Endothelial cell of umbilical vein (primary cell): ENCODE results near the gene SPATS2L. TPM values are rescaled to one million over a fixed set of nuclear protein-coding genes. Genes with fewer than 3 reads are reported as not detected.

Experiments
- BruUV-seq: library from RNA; stranded (reverse); fragments of 400-500 nt; replicated peaks from 2 replicates; lab custom pipeline; 2021; lab: Mats Ljungman, UMichigan
- CTCF ChIA-PET: fragments of 300-600, 350-600 bp; sonication (Branson Sonifier 250); formaldehyde crosslinking; loops from one replicate; lab custom pipeline; 2021; ENCODE audit warnings: antibody characterized with exemption, inconsistent platforms; lab: Charles Lee
- POLR2A ChIA-PET: fragments of 300-600, 350-600 bp; sonication (Branson Sonifier 250); formaldehyde crosslinking; loops from one replicate; lab custom pipeline; 2021; ENCODE audit warnings: antibody characterized with exemption, inconsistent platforms; lab: Charles Lee
- DNase-seq: peaks from one replicate; pipeline ENCODE4 v3.0.0-alpha.2; 2011; ENCODE audit warnings: low read depth, low spot score
- FAIRE-seq: peaks from 2 replicates; lab custom pipeline; 2011; peaks lifted over from hg19 to GRCh38; lab: Jason Lieb, UNC
- H2AFZ ChIP-seq: 2 replicates; pipeline ENCODE4 v1.6.0; 2012; ENCODE audit warnings: low read depth, low read length, control low read depth, inconsistent platforms
- H3K27ac ChIP-seq: 2 replicates; pipeline ENCODE4 v1.5.1; 2011; ENCODE audit warnings: low read depth, mild to moderate bottlenecking, control low read depth, low read length, moderate library complexity; ENCODE audit not compliant: insufficient read depth
- H3K27me3 ChIP-seq, 2 experiments: 2 replicates each; pipeline versions ENCODE4 v1.6.0 to v1.6.1; 2011; ENCODE audit warnings: low read length in 2 of 2, mixed read lengths in 1 of 2; ENCODE audit not compliant: control insufficient read depth in 2 of 2, insufficient read depth in 2 of 2
- H3K36me3 ChIP-seq, 2 experiments: 2 replicates in 1 of 2; 3 replicates in 1 of 2; pipeline ENCODE4 v1.5.1; 2011; ENCODE audit warnings: low read length in 2 of 2, mild to moderate bottlenecking in 1 of 2, moderate library complexity in 1 of 2; ENCODE audit not compliant: control insufficient read depth in 2 of 2, insufficient read depth in 2 of 2; ENCODE audit errors: extremely low read depth in 1 of 2
- H3K4me1 ChIP-seq: 3 replicates; pipeline ENCODE4 v1.5.1; 2011; ENCODE audit warnings: mild to moderate bottlenecking, low read length; ENCODE audit not compliant: control insufficient read depth, insufficient read depth; ENCODE audit errors: extremely low read depth
- H3K4me2 ChIP-seq: 2 replicates; pipeline ENCODE4 v1.6.1; 2011; ENCODE audit warnings: low read length, control low read depth, mixed read lengths; ENCODE audit not compliant: insufficient read depth
- H3K4me3 ChIP-seq, 3 experiments: fragments of 200-600 bp in 1 of 3; sonication (generic), shearing (Covaris generic) in 1 of 3; replicated peaks in 1 of 3; 2 replicates each; pipeline ENCODE4 v1.5.1; 2011 to 2016; ENCODE audit warnings: control low read depth in 3 of 3, low read length in 3 of 3, mild to moderate bottlenecking in 2 of 3, inconsistent platforms in 1 of 3, low read depth in 1 of 3, moderate library complexity in 1 of 3; ENCODE audit not compliant: insufficient read depth in 1 of 3
- H3K79me2 ChIP-seq: 2 replicates; pipeline ENCODE4 v1.6.0; 2012; ENCODE audit warnings: low read length, inconsistent platforms; ENCODE audit not compliant: control insufficient read depth, insufficient read depth
- H3K9ac ChIP-seq: replicated peaks from 2 replicates; pipeline ENCODE3; 2011; ENCODE audit warnings: low read length, control low read depth; ENCODE audit not compliant: insufficient read depth; ENCODE audit errors: extremely low read depth
- H3K9me1 ChIP-seq: replicated peaks from 3 replicates; pipeline ENCODE4 v1.6.0; 2011; ENCODE audit warnings: mild to moderate bottlenecking, low read length; ENCODE audit not compliant: control insufficient read depth, insufficient read depth; ENCODE audit errors: extremely low read depth
- H3K9me3 ChIP-seq: replicated peaks from 2 replicates; pipeline ENCODE4 v1.5.1; 2012; ENCODE audit warnings: low read length, inconsistent platforms; ENCODE audit not compliant: control insufficient read depth, insufficient read depth
- H4K20me1 ChIP-seq: replicated peaks from 2 replicates; pipeline ENCODE3; 2011; ENCODE audit warnings: mild to moderate bottlenecking, low read length; ENCODE audit not compliant: control insufficient read depth, insufficient read depth; ENCODE audit errors: extremely low read depth
- EZH2 ChIP-seq: IDR thresholded peaks from 2 replicates; pipeline ENCODE4 v1.6.1; 2012; ENCODE audit warnings: borderline replicate concordance, low read depth, mild to moderate bottlenecking, moderate library complexity, low read length, inconsistent platforms; ENCODE audit not compliant: severe bottlenecking
- FOS ChIP-seq: IDR thresholded peaks from 2 replicates; pipeline ENCODE4 v1.6.1; 2011; ENCODE audit warnings: mild to moderate bottlenecking, low read length, moderate library complexity, borderline replicate concordance; ENCODE audit not compliant: insufficient read depth
- GATA2 ChIP-seq: IDR thresholded peaks from 2 replicates; pipeline ENCODE4 v1.7.0; 2011; ENCODE audit warnings: low read depth, mild to moderate bottlenecking, moderate library complexity, mixed read lengths, low read length; ENCODE audit not compliant: insufficient read length, insufficient read depth
- JUN ChIP-seq: IDR thresholded peaks from 2 replicates; pipeline ENCODE4 v1.6.1; 2011; ENCODE audit warnings: borderline replicate concordance, low read depth; ENCODE audit not compliant: insufficient read length, insufficient read depth
- MYC ChIP-seq: IDR thresholded peaks from one replicate; pipeline ENCODE4 v1.6.1; 2011; ENCODE audit warnings: mild to moderate bottlenecking, low read depth, low read length
- POLR2A ChIP-seq: IDR thresholded peaks from 2 replicates; pipeline ENCODE4 v1.6.1; 2012; ENCODE audit warnings: low read depth, mild to moderate bottlenecking, control low read depth, low read length
- POLR2AphosphoS5 ChIP-seq: IDR thresholded peaks from 2 replicates; pipeline ENCODE4 v1.6.1; 2012; ENCODE audit warnings: low read depth, mild to moderate bottlenecking, control low read depth, low read length, moderate library complexity; ENCODE audit not compliant: insufficient read depth
- dilution Hi-C: fragments of 300-500 bp; cut with MboI; formaldehyde crosslinking; loops from one replicate; pipeline ENCODE4 v1.15.0; 2019; ENCODE audit warnings: low sequenced_read_pairs; ENCODE audit not compliant: extremely low pct_ligation_motif_present
- intact Hi-C: fragments of 100-400 bp; cut with micrococcal nuclease; formaldehyde crosslinking; loops from one replicate; pipeline ENCODE4 v1.10.0; 2022
- polyA plus RNA-seq, 4 experiments: library from polyadenylated mRNA; depleted of rRNA in 3 of 4; stranded (reverse) in 3 of 4; unstranded in 1 of 4; fragments of >200 nt; gene quantifications; 2 replicates each; pipeline versions ENCODE4 v1.2.1 to v1.2.3, GENCODE V29; 2011 to 2012; ENCODE audit warnings: missing spikeins in 1 of 4
- total RNA-seq: library from RNA; stranded (reverse); gene quantifications from 2 replicates; pipeline ENCODE4 v1.2.3, GENCODE V29; 2021
- TF ChIP-seq, protein P1 (sequence below), 2 donors: IDR thresholded peaks; 1 replicate in 1 of 2; 2 replicates in 1 of 2; pipeline ENCODE4 v1.5.1; 2011; ENCODE audit warnings: low read length in 2 of 2, mild to moderate bottlenecking in 2 of 2, moderate library complexity in 2 of 2, control low read depth in 1 of 2, inconsistent platforms in 1 of 2, low read depth in 1 of 2; ENCODE audit not compliant: insufficient read depth in 1 of 2; ENCODE audit errors: extremely low read depth in 1 of 2
- TF ChIP-seq, protein P2 (sequence below): IDR thresholded peaks from 2 replicates; pipeline ENCODE4 v1.6.1; 2011; ENCODE audit not compliant: insufficient read depth, insufficient read length

The SPATS2L gene
- total and polyA plus RNA-seq, 2 donors (not counting 3 experiments of a cell fraction or from before 2014, with no cell fraction given) = 29.1 to 72.9 TPM

DNA sequence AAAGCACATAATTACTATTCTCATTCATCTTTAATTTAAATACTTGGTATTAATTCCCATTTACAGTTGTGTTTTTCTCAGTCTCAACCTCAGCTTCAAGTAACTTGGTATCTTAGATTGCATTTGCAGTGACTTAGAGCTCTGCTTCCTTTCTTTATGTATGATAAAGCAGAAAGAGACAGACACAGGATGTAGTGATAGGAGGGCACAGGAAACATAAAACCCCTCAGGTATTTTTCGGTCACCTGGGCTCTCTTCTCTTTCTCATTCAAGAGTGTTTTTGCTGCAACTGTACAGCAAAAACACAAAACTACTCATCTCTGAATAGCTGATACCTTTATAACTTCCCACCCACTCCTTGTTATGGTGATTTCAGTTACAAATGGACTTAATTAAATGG lies 120.3 kb downstream of the SPATS2L start:
- Histone ChIP-seq H3K79me2 (no peaks in the 10 kb centered on the region), H3K4me2 (no peak overlapping the region), H2AFZ (no peak overlapping the region), H3K4me1 (peaks cover 6% of the 10 kb centered on the region), H3K9me1 (no peaks in the 10 kb centered on the region), H3K9me3 (no peaks in the 10 kb centered on the region), H3K36me3 (no peaks in the 10 kb centered on the region), H3K9ac (no peak overlapping the region), H3K27me3 (no peaks in the 10 kb centered on the region), H4K20me1 (no peaks in the 10 kb centered on the region), H3K4me3 (no peak overlapping the region), H3K27ac (no peak overlapping the region)
- intact Hi-C loops (no loop called here), dilution Hi-C loops (no loop called here)
- CTCF ChIA-PET = interaction anchor here (1.4 kb wide), 1 partner anchor 18 kb away, joined by 3 read pairs; no protein-coding TSS in a partner anchor
- TF ChIP-seq POLR2A (no peak), JUN (no peak), GATA2 (no peak), MYC (no peak), FOS (no peak), POLR2AphosphoS5 (no peak), EZH2 (no peak)
- TF ChIP-seq, protein P1, sequence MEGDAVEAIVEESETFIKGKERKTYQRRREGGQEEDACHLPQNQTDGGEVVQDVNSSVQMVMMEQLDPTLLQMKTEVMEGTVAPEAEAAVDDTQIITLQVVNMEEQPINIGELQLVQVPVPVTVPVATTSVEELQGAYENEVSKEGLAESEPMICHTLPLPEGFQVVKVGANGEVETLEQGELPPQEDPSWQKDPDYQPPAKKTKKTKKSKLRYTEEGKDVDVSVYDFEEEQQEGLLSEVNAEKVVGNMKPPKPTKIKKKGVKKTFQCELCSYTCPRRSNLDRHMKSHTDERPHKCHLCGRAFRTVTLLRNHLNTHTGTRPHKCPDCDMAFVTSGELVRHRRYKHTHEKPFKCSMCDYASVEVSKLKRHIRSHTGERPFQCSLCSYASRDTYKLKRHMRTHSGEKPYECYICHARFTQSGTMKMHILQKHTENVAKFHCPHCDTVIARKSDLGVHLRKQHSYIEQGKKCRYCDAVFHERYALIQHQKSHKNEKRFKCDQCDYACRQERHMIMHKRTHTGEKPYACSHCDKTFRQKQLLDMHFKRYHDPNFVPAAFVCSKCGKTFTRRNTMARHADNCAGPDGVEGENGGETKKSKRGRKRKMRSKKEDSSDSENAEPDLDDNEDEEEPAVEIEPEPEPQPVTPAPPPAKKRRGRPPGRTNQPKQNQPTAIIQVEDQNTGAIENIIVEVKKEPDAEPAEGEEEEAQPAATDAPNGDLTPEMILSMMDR (IDR thresholded peaks at IDR 0.05; ENCODE audit: extremely low read depth in 1 of 2, insufficient read depth in 1 of 2, low read depth in 1 of 2, low read length in 2 of 2) = no peak
- TF ChIP-seq, protein P2, sequence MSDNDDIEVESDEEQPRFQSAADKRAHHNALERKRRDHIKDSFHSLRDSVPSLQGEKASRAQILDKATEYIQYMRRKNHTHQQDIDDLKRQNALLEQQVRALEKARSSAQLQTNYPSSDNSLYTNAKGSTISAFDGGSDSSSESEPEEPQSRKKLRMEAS = no peak
- DNase-seq (no peak), FAIRE-seq (no peak)
- POLR2A ChIA-PET = no interaction called here
- BruUV-seq = no TSS peak
